ENCODE results near the gene CREB5. TPM values are rescaled to one million over a fixed set of nuclear protein-coding genes. Genes with fewer than 3 reads are reported as not detected.
A peak's percentile ranks its signal among the peaks of the same experiment; 100 is the strongest.

CREB5 gene
- total and polyA plus RNA-seq, 10 donors = 0.88 to 56.8 (median 23.5) TPM

- TF ChIP-seq POLR2AphosphoS5 (IDR thresholded peaks at IDR 0.05) (no peak), CTCF (IDR thresholded peaks at IDR 0.05 in 8 of 11, conservative IDR thresholded peaks at IDR 0.05 in 3 of 11) (no peak), POLR2A (IDR thresholded peaks at IDR 0.05) (no peak)
- intact Hi-C loops (cut with DNase I; ENCODE audit: low total_unique reads) = no loop called here
- DNase-seq = no peak
- Histone ChIP-seq H3K27me3 (replicated peaks in 1 of 7) (no peaks in the 10 kb centered on the region), H3K36me3 (no peaks in the 10 kb centered on the region), H3K4me3 (no peak overlapping the region), H3K9me3 (no peaks in the 10 kb centered on the region), H3K27ac (no peak overlapping the region), H3K4me1 (peaks cover 0 to 4% (median 0%) of the 10 kb centered on the region in 6 donors)
- WGBS, 5 donors = 57 to 86% (median 82%) methylated on average over 3 of the region's 3 CpGs
These were observed 112.7 kb downstream of the CREB5 start for GRCh38 chr7:28524978-28525377.

GRCh38 chr7:28528899-28529298 lies 116.6 kb downstream of the CREB5 start:
- Histone ChIP-seq H3K4me1 (no peaks in the 10 kb centered on the region), H3K4me3 (no peak overlapping the region), H3K9me3 (peaks cover 0 to 3% (median 0%) of the 10 kb centered on the region in 8 donors), H3K27ac (no peak overlapping the region), H3K36me3 (no peaks in the 10 kb centered on the region), H3K27me3 (replicated peaks in 1 of 7) (no peaks in the 10 kb centered on the region)
- intact Hi-C loops (cut with DNase I; ENCODE audit: low total_unique reads) = no loop called here
- TF ChIP-seq POLR2AphosphoS5 (IDR thresholded peaks at IDR 0.05) (no peak), POLR2A (IDR thresholded peaks at IDR 0.05) (no peak), CTCF (IDR thresholded peaks at IDR 0.05 in 8 of 11, conservative IDR thresholded peaks at IDR 0.05 in 3 of 11) (no peak)
- no peak for DNase-seq
- WGBS, 5 donors = 60 to 87% (median 82%) methylated on average over 2 of the region's 2 CpGs

- H3K27ac ChIP-seq = no peak overlapping the region
- 79 to 85% (median 84%) methylated on average over 2 of the region's 2 CpGs for WGBS, 5 donors
- H3K36me3 ChIP-seq = no peaks in the 10 kb centered on the region
- H3K4me3 ChIP-seq = no peak overlapping the region
- intact Hi-C loops (cut with DNase I; ENCODE audit: low total_unique reads) = no loop called here
- TF ChIP-seq POLR2A (IDR thresholded peaks at IDR 0.05) (no peak), CTCF (IDR thresholded peaks at IDR 0.05 in 8 of 11, conservative IDR thresholded peaks at IDR 0.05 in 3 of 11) (no peak), POLR2AphosphoS5 (IDR thresholded peaks at IDR 0.05) (no peak)
- H3K4me1 ChIP-seq = no peaks in the 10 kb centered on the region
- no peak for DNase-seq
- no peaks in the 10 kb centered on the region for H3K27me3 ChIP-seq (replicated peaks in 1 of 7)
- H3K9me3 ChIP-seq = peaks cover 0 to 3% (median 0%) of the 10 kb centered on the region in 8 donors
These were observed 117.4 kb downstream of the CREB5 start for GRCh38 chr7:28529755-28530154.

GRCh38 chr7:28530175-28530802 lies 118.0 kb downstream of the CREB5 start:
- 63 to 82% (median 76%) methylated on average over 12 of the region's 12 CpGs for WGBS, 5 donors
- Histone ChIP-seq H3K27ac (no peak overlapping the region), H3K4me1 (no peaks in the 10 kb centered on the region), H3K9me3 (peaks cover 0 to 3% (median 0%) of the 10 kb centered on the region in 8 donors), H3K27me3 (replicated peaks in 1 of 7) (no peaks in the 10 kb centered on the region), H3K4me3 (no peak overlapping the region), H3K36me3 (no peaks in the 10 kb centered on the region)
- intact Hi-C loops (cut with DNase I; ENCODE audit: low total_unique reads) = no loop called here
- TF ChIP-seq POLR2AphosphoS5 (IDR thresholded peaks at IDR 0.05) = peak in 1 of 3 donors; percentile 36
- TF ChIP-seq CTCF (IDR thresholded peaks at IDR 0.05 in 8 of 11, conservative IDR thresholded peaks at IDR 0.05 in 3 of 11) = no peak
- no peak for DNase-seq

Data from spleen (tissue), 11 donors.